H1 (cell line): ENCODE results near the gene FGFRL1. TPM values are rescaled to one million over a fixed set of nuclear protein-coding genes. Genes with fewer than 3 reads are reported as not detected.

Source experiments
- CTCF ChIA-PET: fragments of 300-600 bp; sonication (Branson Sonifier 250); formaldehyde crosslinking; loops from one replicate; lab custom pipeline; 2021; ENCODE audit not compliant: partially characterized antibody; lab: Charles Lee
- POLR2A ChIA-PET: fragments of 300-600 bp; sonication (Branson Sonifier 250); formaldehyde crosslinking; loops from one replicate; lab custom pipeline; 2021; ENCODE audit warnings: inconsistent platforms; ENCODE audit not compliant: partially characterized antibody; lab: Charles Lee
- DNase-seq, 2 experiments: peaks; one replicate each; pipeline versions ENCODE4 v3.0.0 to v3.0.0-alpha.2; 2010 to 2022; ENCODE audit warnings: low spot score in 2 of 2, low read depth in 1 of 2, mixed read lengths in 1 of 2
- FAIRE-seq: peaks from 2 replicates; lab custom pipeline; 2011; peaks lifted over from hg19 to GRCh38; lab: Jason Lieb, UNC
- H2AFZ ChIP-seq: 2 replicates; pipeline ENCODE4 v1.8.1; 2012; ENCODE audit warnings: low read length, inconsistent platforms
- H2AK5ac ChIP-seq: 2 replicates; pipeline ENCODE4 v1.6.1; 2013; ENCODE audit warnings: low read depth, low read length
- H2BK120ac ChIP-seq: replicated peaks from 2 replicates; pipeline ENCODE3; 2013; ENCODE audit warnings: low read depth, low read length, inconsistent platforms
- H2BK12ac ChIP-seq: 2 replicates; pipeline ENCODE4 v1.6.1; 2013; ENCODE audit warnings: low read depth, low read length
- H2BK15ac ChIP-seq: 2 replicates; pipeline ENCODE4 v1.6.1; 2013; ENCODE audit warnings: low read length
- H2BK20ac ChIP-seq: 2 replicates; pipeline ENCODE4 v1.6.1; 2013; ENCODE audit warnings: low read length
- H2BK5ac ChIP-seq: 2 replicates; pipeline ENCODE4 v1.6.1; 2013; ENCODE audit warnings: low read depth, low read length
- H3K14ac ChIP-seq: 2 replicates; pipeline ENCODE4 v1.6.1; 2013; ENCODE audit warnings: inconsistent platforms; ENCODE audit not compliant: insufficient read length
- H3K18ac ChIP-seq: 2 replicates; pipeline ENCODE4 v1.6.1; 2013; ENCODE audit warnings: low read length; ENCODE audit errors: extremely low read depth
- H3K23ac ChIP-seq: 2 replicates; pipeline ENCODE4 v1.6.1; 2013; ENCODE audit warnings: inconsistent platforms; ENCODE audit not compliant: insufficient read length
- H3K23me2 ChIP-seq: 2 replicates; pipeline ENCODE4 v1.6.1; 2013; ENCODE audit warnings: low read depth, low read length
- H3K27ac ChIP-seq: 2 replicates; pipeline ENCODE4 v1.6.1; 2011; ENCODE audit warnings: low read depth, low read length, inconsistent platforms
- H3K27me3 ChIP-seq, 4 experiments: replicated peaks in 1 of 4; 1 replicate in 1 of 4; 2 replicates in 3 of 4; pipeline versions ENCODE4 v1.6.1 to v1.8.1; 2011 to 2013; ENCODE audit warnings: low read length in 3 of 4, mild to moderate bottlenecking in 3 of 4, inconsistent platforms in 2 of 4, mixed read lengths in 2 of 4, moderate library complexity in 1 of 4; ENCODE audit not compliant: control insufficient read depth in 3 of 4, insufficient read depth in 3 of 4; ENCODE audit errors: extremely low read depth in 1 of 4
- H3K36me3 ChIP-seq, 4 experiments: 2 replicates each; pipeline versions ENCODE4 v1.6.1 to v1.8.1; 2011 to 2013; ENCODE audit warnings: mild to moderate bottlenecking in 4 of 4, low read length in 3 of 4, moderate library complexity in 2 of 4, control low read depth in 1 of 4, inconsistent platforms in 1 of 4; ENCODE audit not compliant: insufficient read depth in 4 of 4, control insufficient read depth in 2 of 4
- H3K4ac ChIP-seq: replicated peaks from 2 replicates; pipeline ENCODE3; 2013; ENCODE audit warnings: low read length, low read depth, mixed read lengths, inconsistent platforms; ENCODE audit not compliant: insufficient read length
- H3K4me1 ChIP-seq, 4 experiments: replicated peaks in 1 of 4; 1 replicate in 1 of 4; 2 replicates in 3 of 4; pipeline versions ENCODE4 v1.6.1 to v1.8.1; 2011 to 2013; ENCODE audit warnings: low read length in 3 of 4, inconsistent platforms in 2 of 4, mixed read lengths in 1 of 4; ENCODE audit not compliant: insufficient read depth in 4 of 4, control insufficient read depth in 3 of 4
- H3K4me2 ChIP-seq, 2 experiments: 2 replicates each; pipeline versions ENCODE4 v1.6.1 to v1.8.1; 2011 to 2013; ENCODE audit warnings: low read depth in 2 of 2, low read length in 2 of 2, control low read depth in 1 of 2, inconsistent platforms in 1 of 2, mild to moderate bottlenecking in 1 of 2; ENCODE audit not compliant: insufficient read depth in 1 of 2
- H3K4me3 ChIP-seq, 4 experiments: fragments of 200-600, 300-600 bp in 1 of 4; sonication (generic), shearing (Covaris generic), sonication (Bioruptor Twin) in 1 of 4; 2 replicates each; pipeline versions ENCODE4 v1.5.1 to v1.8.1; 2011 to 2016; ENCODE audit warnings: low read length in 4 of 4, low read depth in 3 of 4, control low read depth in 2 of 4, inconsistent platforms in 2 of 4, mild to moderate bottlenecking in 2 of 4, mixed read lengths in 1 of 4, moderate library complexity in 1 of 4; ENCODE audit not compliant: insufficient read depth in 2 of 4; ENCODE audit errors: extremely low read depth in 1 of 4
- H3K56ac ChIP-seq: replicated peaks from 2 replicates; pipeline ENCODE3; 2013; ENCODE audit warnings: low read depth, mild to moderate bottlenecking, mixed read lengths, low read length, inconsistent platforms; ENCODE audit not compliant: insufficient read length
- H3K79me1 ChIP-seq: 2 replicates; pipeline ENCODE4 v1.6.1; 2013; ENCODE audit warnings: low read depth, low read length, control low read depth
- H3K79me2 ChIP-seq, 2 experiments: 2 replicates each; pipeline versions ENCODE4 v1.6.1 to v1.8.1; 2012 to 2013; ENCODE audit warnings: low read length in 2 of 2, mild to moderate bottlenecking in 2 of 2, inconsistent platforms in 1 of 2; ENCODE audit not compliant: insufficient read depth in 2 of 2, control insufficient read depth in 1 of 2
- H3K9ac ChIP-seq, 4 experiments: replicated peaks in 1 of 4; 1 replicate in 1 of 4; 2 replicates in 3 of 4; pipeline versions ENCODE4 v1.6.1 to v1.8.1; 2011 to 2013; ENCODE audit warnings: low read depth in 3 of 4, low read length in 3 of 4, control low read depth in 2 of 4, mild to moderate bottlenecking in 2 of 4, moderate library complexity in 2 of 4, inconsistent platforms in 1 of 4; ENCODE audit errors: extremely low read depth in 1 of 4
- H3K9me3 ChIP-seq, 2 experiments: 2 replicates each; pipeline versions ENCODE4 v1.6.1 to v1.8.1; 2012 to 2013; ENCODE audit warnings: mild to moderate bottlenecking in 2 of 2, moderate library complexity in 2 of 2, control low read depth in 1 of 2, inconsistent platforms in 1 of 2, low read depth in 1 of 2, low read length in 1 of 2, mixed read lengths in 1 of 2; ENCODE audit not compliant: insufficient read depth in 2 of 2
- H4K20me1 ChIP-seq, 2 experiments: replicated peaks in 1 of 2; 2 replicates each; pipeline versions ENCODE3 to v1.8.1; 2011 to 2013; ENCODE audit warnings: inconsistent platforms in 2 of 2, low read length in 2 of 2, mild to moderate bottlenecking in 1 of 2; ENCODE audit not compliant: insufficient read depth in 2 of 2, control insufficient read depth in 1 of 2
- H4K5ac ChIP-seq: 2 replicates; pipeline ENCODE4 v1.6.1; 2013; ENCODE audit warnings: low read length, low read depth, mixed read lengths, inconsistent platforms; ENCODE audit not compliant: insufficient read length
- H4K8ac ChIP-seq: 2 replicates; pipeline ENCODE4 v1.8.0; 2013; ENCODE audit warnings: mild to moderate bottlenecking, moderate library complexity, low read length, inconsistent platforms; ENCODE audit not compliant: insufficient read depth; ENCODE audit errors: extremely low read depth
- H4K91ac ChIP-seq: replicated peaks from 2 replicates; pipeline ENCODE3; 2013; ENCODE audit warnings: low read length, mixed read lengths, inconsistent platforms; ENCODE audit not compliant: insufficient read length
- CBX5 ChIP-seq: fragments of 300-800, 300-1000 bp; sonication (generic); IDR thresholded peaks from 2 replicates; pipeline ENCODE4 v1.7.1; 2016; ENCODE audit warnings: antibody characterized with exemption, low read length, low read depth
- GABPA ChIP-seq: IDR thresholded peaks from 2 replicates; pipeline ENCODE4 v1.6.1; 2011; ENCODE audit warnings: mild to moderate bottlenecking, low read length, moderate library complexity, borderline replicate concordance; ENCODE audit not compliant: insufficient read depth
- WGBS, 2 experiments: shearing (Covaris generic) in 1 of 2; methylation state at CpG; one replicate each; pipeline versions ENCODE4 v1.1.6 to v1.1.7; 2013 to 2015; ENCODE audit warnings: low lambda C conversion rate in 2 of 2, mixed read lengths in 2 of 2, inconsistent platforms in 1 of 2, low coverage in 1 of 2, missing lambda C conversion rate in 1 of 2; ENCODE audit not compliant: insufficient replicate concordance in 2 of 2, insufficient coverage in 1 of 2, insufficient read length in 1 of 2; ENCODE audit errors: extremely low coverage in 1 of 2, missing lambda C conversion rate in 1 of 2; 5-methylcytosine and 5-hydroxymethylcytosine counted together
- polyA plus RNA-seq, 7 experiments: library from polyadenylated mRNA; depleted of rRNA in 3 of 7; stranded (reverse) in 5 of 7; unstranded in 2 of 7; fragments of >200 nt in 5 of 7; fragments of 200-250 nt in 2 of 7; gene quantifications; 1 replicate in 5 of 7; 2 replicates in 1 of 7; 4 replicates in 1 of 7; pipeline versions ENCODE4 v1.2.1 to v1.2.3, GENCODE V29; 2011 to 2013; ENCODE audit warnings: missing spikeins in 2 of 7, mixed read lengths in 2 of 7
- total RNA-seq: library from RNA; stranded (reverse); fragmentation: NEBNext Ultra II Directional; extraction: Animal tissue kit (Norgen Biotek cat#: 25700); gene quantifications from 2 replicates; pipeline ENCODE4 v1.2.1, GENCODE V29; 2021

FGFRL1 gene
- total and polyA plus RNA-seq, 2 of the 8 experiments (the other 6 are each of a cell fraction or from before 2014, with no cell fraction given) = 18.9 to 34.6 TPM

GRCh38 chr4:966266-967112 is 44.9 kb upstream of the FGFRL1 start:
- CTCF ChIA-PET = interaction anchor here (0.6 to 2.0 kb wide), 6 partner anchors 8 to 806 kb away, joined by 3 to 6 read pairs (median 4); no protein-coding TSS in a partner anchor
- H3K18ac ChIP-seq = no peak overlapping the region

More at GRCh38 chr4:966266-967112, 44.9 kb upstream of the FGFRL1 start:
- POLR2A ChIA-PET = interaction anchor here (0.8 to 1.0 kb wide), 2 partner anchors 9 to 37 kb away, joined by 3 read pairs; no protein-coding TSS in a partner anchor
- H4K91ac ChIP-seq = no peak overlapping the region
- no peaks in the 10 kb centered on the region for H3K79me1 ChIP-seq
- no peak overlapping the region for H3K9ac ChIP-seq
- H2BK20ac ChIP-seq = no peak overlapping the region
- no peak overlapping the region for H2BK120ac ChIP-seq
- 0 out of 2 replicates have a peak, but pooled peaks have one; percentile 4 for TF ChIP-seq GABPA
- no peak for TF ChIP-seq CBX5
- peak overlapping the region; percentile 25; the same call in 1 of the 2 replicates for H4K8ac ChIP-seq
- no peak overlapping the region for H2AFZ ChIP-seq
- H3K9me3 ChIP-seq = no peaks in the 10 kb centered on the region
- no peak overlapping the region for H2BK15ac ChIP-seq
- no peak for DNase-seq
- no peak overlapping the region for H2BK12ac ChIP-seq
- H3K23ac ChIP-seq = no peak overlapping the region
- FAIRE-seq = no peak
- peaks cover 6% of the 10 kb centered on the region; the same call in 1 of the 2 replicates for H3K23me2 ChIP-seq
- no peak overlapping the region; a peak in 1 of 4 replicates for H3K4me2 ChIP-seq
- 90% methylated on average over 42 of the region's 48 CpGs; no CpG with 5 or more reads in 1 of the 2 experiments for whole genome bisulfite sequencing, 2 experiments
- H3K4ac ChIP-seq = no peak overlapping the region
- no peak overlapping the region for H3K56ac ChIP-seq
- no peak overlapping the region for H3K14ac ChIP-seq
- H3K36me3 ChIP-seq = no peaks in the 10 kb centered on the region
- no peak overlapping the region for H2AK5ac ChIP-seq
- H4K5ac ChIP-seq = no peak overlapping the region
- H3K27me3 ChIP-seq = peaks cover 9 to 27% (median 16%) of the 10 kb centered on the region in 4 experiments; a peak in 6 of 7 replicates
- no peak overlapping the region for H3K27ac ChIP-seq
- H3K4me1 ChIP-seq = peaks cover 0 to 7% (median 3%) of the 10 kb centered on the region in 4 experiments; a peak in 3 of 7 replicates
- H3K79me2 ChIP-seq = no peaks in the 10 kb centered on the region
- H3K4me3 ChIP-seq = no peak overlapping the region
- H4K20me1 ChIP-seq = peaks cover 2 to 16% of the 10 kb centered on the region in 2 experiments
- H2BK5ac ChIP-seq = no peak overlapping the region
